Dendritic cell treated with granulocyte-macrophage colony-stimulating factor and Interleukin-4, amounts not matched to agents 40 ng/mL and 50 ng/mL, for 4 days (primary cell): Measurements from ENCODE around the gene APBA2.

Experiments
- H3K27ac Mint-ChIP-seq: one replicate; pipeline ENCODE4 v1.8.0; 2022; ENCODE audit warnings: mild to moderate bottlenecking, mixed read lengths
- H3K27me3 Mint-ChIP-seq: one replicate; pipeline ENCODE4 v1.8.0; 2022; ENCODE audit warnings: mild to moderate bottlenecking, mixed read lengths
- H3K36me3 Mint-ChIP-seq: one replicate; pipeline ENCODE4 v1.8.0; 2022; ENCODE audit warnings: low read depth, mixed read lengths
- H3K4me1 Mint-ChIP-seq: one replicate; pipeline ENCODE4 v1.8.0; 2022; ENCODE audit warnings: low read depth, mixed read lengths
- H3K4me3 Mint-ChIP-seq: one replicate; pipeline ENCODE4 v1.8.0; 2022; ENCODE audit warnings: mild to moderate bottlenecking, moderate library complexity, mixed read lengths
- H3K9me3 Mint-ChIP-seq: one replicate; pipeline ENCODE4 v1.8.0; 2022; ENCODE audit warnings: mixed read lengths
- intact Hi-C: fragments of 100-400 bp; cut with micrococcal nuclease; formaldehyde crosslinking; loops from one replicate; pipeline ENCODE4 v1.15.0; 2022

APBA2 gene

DNA sequence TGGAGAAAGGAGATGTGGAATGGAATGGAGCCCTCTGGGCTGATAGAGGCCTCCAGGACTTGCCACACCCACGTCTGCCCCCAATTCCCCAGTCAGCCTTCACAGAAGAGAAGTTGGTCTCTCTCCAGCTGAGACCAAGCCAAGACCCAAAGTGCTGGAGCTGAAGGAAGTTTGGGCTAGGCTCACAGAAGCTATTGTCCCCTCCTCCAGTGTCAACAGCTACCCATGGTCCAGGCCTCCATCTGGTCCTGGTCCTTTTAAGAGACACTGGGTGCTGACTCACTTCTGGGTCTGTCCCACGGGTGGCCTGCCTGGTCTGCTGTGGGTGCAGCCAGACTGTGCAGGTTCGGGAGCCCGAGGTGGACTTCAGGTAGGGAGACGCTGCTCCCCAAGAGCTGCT, 179.8 kb downstream of the APBA2 start:
- Mint-ChIP-seq H3K36me3 (no peaks in the 10 kb centered on the region), H3K27ac (no peak overlapping the region), H3K27me3 (no peaks in the 10 kb centered on the region), H3K4me1 (no peaks in the 10 kb centered on the region), H3K9me3 (no peaks in the 10 kb centered on the region), H3K4me3 (no peak overlapping the region)
- intact Hi-C loops, result no loop called here

DNA sequence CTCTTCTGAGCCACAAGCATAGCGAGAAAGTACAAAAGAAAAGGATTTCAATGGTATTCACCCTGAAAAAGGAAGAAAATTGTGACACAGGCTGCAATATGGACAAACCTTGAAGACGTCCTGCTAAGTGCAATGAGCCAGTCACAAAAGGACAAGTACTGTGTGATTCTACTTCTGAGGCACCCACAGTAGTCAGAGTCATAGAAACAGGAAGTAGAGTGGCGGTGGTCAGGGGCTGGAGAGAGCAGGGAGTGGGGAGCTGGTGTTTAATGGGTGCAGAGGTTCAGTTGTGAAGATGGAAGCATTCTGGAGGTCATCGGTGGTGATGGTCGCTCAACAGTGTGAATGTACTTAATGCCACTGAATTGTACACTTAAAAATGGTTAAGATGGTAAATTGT, 180.5 kb downstream of the APBA2 start:
- Mint-ChIP-seq H3K27ac (no peak overlapping the region), H3K4me3 (no peak overlapping the region), H3K36me3 (no peaks in the 10 kb centered on the region), H3K4me1 (no peaks in the 10 kb centered on the region), H3K27me3 (no peaks in the 10 kb centered on the region), H3K9me3 (no peaks in the 10 kb centered on the region)
- intact Hi-C loops, result no loop called here

DNA sequence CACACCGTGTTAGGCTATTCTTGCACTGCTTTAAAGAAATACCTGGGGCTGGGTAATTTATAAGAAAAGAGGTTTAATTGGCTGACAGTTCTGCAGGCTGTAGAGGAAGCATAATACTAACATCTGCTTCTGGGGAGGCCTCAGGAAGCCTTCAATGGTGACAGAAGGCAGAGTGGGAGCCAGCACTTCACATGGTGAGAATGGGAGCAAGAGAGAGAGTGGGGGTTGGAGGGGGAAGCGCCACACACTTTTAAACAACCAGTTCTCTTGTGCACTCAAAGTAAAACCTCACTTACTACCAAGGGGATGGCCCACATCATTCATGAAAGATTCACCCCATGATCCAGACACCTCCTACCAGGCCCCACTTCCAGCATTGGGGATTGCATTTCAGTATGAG, 181.1 kb downstream of the APBA2 start:
- intact Hi-C loops, result no loop called here
- no peak overlapping the region for H3K4me3 Mint-ChIP-seq
- H3K4me1 Mint-ChIP-seq, result no peaks in the 10 kb centered on the region
- no peaks in the 10 kb centered on the region for H3K9me3 Mint-ChIP-seq
- no peaks in the 10 kb centered on the region for H3K27me3 Mint-ChIP-seq
- H3K36me3 Mint-ChIP-seq, result no peaks in the 10 kb centered on the region
- no peak overlapping the region for H3K27ac Mint-ChIP-seq

DNA sequence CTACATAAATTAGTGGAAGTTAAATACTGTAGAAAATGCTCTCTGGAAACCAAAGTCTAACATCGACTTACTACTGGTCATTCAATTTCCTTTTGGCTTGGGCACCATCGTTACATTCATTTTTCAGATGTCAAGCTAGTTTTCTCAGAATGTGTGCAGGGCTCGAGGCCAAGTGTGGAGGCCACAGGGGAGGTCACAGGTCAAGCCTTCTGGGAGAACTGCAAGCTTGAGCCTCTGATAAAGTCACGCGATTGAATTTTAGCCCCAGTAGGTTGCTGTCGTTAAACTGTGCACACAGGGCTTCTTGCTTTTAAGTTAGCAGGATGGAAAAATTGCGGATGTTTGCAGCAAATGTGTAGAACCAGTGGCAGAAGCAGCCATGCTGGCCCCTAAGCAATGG, 182.2 kb downstream of the APBA2 start:
- no peaks in the 10 kb centered on the region for H3K4me1 Mint-ChIP-seq

DNA sequence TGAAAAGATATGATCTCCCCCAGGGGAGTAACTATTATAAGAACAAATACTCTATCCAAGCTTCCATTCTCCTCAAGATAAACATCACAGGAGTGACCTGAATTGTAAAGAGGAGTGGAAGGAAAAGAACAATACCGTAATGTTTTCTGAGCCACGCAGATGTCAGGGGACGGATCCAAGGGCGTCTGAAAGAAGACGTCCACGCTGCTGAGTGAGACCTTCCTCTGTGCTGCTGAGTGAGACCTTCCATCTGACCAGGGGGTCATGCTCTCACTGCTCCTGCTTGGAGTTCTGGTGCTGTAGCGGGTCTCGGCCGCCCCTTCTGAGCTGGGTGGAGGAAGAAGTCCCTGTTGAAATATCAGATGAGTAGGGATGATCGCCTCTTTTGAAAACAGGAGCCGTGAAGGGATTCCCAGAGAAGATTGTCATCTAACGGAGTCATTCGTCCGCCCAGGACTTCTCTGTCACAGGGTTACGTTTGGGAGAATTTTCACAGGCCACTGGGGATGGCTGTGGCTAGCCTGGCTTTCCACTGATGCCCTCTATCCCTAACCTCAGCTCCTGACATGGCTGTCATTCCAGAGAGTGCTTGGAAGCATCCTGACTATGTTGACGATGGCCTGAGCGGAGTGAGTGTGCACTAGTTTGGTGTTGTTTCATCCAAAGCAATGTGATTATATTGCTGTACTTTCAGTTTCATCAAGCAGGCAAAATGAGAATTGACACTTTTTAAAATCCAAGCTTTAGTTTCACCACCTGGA, 184.9 kb downstream of the APBA2 start:
- Mint-ChIP-seq H3K27ac (no peak overlapping the region), H3K9me3 (no peaks in the 10 kb centered on the region), H3K27me3 (no peaks in the 10 kb centered on the region), H3K36me3 (no peaks in the 10 kb centered on the region), H3K4me3 (no peak overlapping the region), H3K4me1 (no peaks in the 10 kb centered on the region)
- intact Hi-C loops, result no loop called here

More for the DNA sequence above, 182.2 kb downstream of the APBA2 start:
- Mint-ChIP-seq H3K36me3 (no peaks in the 10 kb centered on the region), H3K9me3 (no peaks in the 10 kb centered on the region), H3K4me3 (no peak overlapping the region), H3K27ac (no peak overlapping the region), H3K27me3 (no peaks in the 10 kb centered on the region)
- intact Hi-C loops, result no loop called here

DNA sequence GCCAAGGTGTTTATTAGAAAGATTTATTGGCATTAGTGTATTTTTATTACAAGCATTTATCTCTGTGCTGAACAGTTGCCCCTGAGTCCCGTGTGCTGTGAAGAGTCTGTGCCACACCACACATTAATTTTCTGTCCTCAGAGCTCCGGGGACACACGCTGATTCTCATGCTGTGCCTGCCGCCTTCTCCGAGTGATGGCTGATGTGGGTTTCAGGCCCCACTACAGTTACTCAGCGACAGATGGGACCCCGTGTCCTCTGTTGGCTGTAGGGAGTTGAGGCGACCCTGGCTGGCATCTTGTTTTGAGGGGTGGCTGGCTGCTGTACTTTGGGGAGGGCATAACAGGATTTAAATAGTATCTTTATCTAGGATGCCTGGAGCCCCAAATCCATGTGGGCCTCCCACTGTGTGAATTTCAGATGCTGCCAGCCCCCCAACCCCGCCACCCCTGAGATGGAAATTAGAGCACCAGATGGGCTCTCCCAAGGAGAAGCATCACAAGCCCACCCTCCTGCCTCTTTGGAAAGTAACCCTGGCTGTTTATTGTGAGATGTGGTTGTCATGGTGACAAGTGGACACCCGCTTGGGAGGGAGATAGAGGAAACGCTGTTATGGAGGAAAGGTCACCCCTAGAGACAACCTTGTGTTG, 185.6 kb downstream of the APBA2 start:
- H3K36me3 Mint-ChIP-seq, result no peaks in the 10 kb centered on the region
- no peaks in the 10 kb centered on the region for H3K4me1 Mint-ChIP-seq
- H3K9me3 Mint-ChIP-seq, result no peaks in the 10 kb centered on the region
- no peak overlapping the region for H3K27ac Mint-ChIP-seq
- no peaks in the 10 kb centered on the region for H3K27me3 Mint-ChIP-seq
- intact Hi-C loops, result no loop called here
- no peak overlapping the region for H3K4me3 Mint-ChIP-seq

DNA sequence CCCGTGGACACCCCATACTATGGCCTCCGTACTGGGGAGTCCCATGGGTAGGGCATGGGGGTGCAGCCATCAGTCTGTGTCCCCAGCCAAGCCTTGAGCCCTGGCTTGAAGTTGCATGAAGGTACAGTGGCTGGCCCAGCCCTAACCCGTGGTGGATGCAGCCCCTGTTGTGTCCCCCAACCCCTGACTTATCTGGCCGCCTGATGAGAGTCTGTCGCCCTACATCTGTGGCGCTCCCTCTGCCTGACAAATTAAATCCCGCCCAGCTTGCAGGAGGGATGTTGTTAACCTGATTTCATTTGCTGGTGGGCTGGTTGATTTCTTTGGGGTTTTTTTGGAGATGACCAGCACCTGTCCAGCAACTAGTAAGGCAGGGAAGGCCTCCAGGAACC, 186.1 kb downstream of the APBA2 start:
- Mint-ChIP-seq H3K9me3 (no peaks in the 10 kb centered on the region), H3K36me3 (no peaks in the 10 kb centered on the region), H3K4me3 (no peak overlapping the region), H3K4me1 (no peaks in the 10 kb centered on the region), H3K27me3 (no peaks in the 10 kb centered on the region), H3K27ac (no peak overlapping the region)
- intact Hi-C loops, result no loop called here

DNA sequence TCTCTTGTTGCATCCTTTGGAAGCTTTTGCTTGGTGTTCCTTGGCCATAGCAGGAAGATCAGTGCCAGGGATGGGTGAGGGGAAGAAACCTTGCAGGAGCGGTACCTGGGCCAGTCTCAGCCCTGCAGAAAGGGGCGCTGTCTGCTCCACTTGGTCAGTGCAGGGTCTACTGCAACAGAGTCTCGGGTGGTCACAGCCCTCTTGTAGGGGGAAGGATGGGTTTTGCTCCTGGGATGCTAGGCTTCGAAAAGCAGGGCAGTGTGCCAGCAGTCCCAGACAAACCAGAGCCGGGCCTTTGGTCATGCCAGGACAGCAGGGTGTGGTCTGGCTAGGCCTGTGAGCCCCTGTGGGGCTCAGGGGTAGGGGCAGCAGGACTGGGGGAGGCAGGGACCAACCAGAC, 186.7 kb downstream of the APBA2 start:
- intact Hi-C loops, result no loop called here
- Mint-ChIP-seq H3K9me3 (no peaks in the 10 kb centered on the region), H3K27ac (no peak overlapping the region), H3K4me3 (no peak overlapping the region), H3K4me1 (no peaks in the 10 kb centered on the region), H3K36me3 (no peaks in the 10 kb centered on the region), H3K27me3 (no peaks in the 10 kb centered on the region)

DNA sequence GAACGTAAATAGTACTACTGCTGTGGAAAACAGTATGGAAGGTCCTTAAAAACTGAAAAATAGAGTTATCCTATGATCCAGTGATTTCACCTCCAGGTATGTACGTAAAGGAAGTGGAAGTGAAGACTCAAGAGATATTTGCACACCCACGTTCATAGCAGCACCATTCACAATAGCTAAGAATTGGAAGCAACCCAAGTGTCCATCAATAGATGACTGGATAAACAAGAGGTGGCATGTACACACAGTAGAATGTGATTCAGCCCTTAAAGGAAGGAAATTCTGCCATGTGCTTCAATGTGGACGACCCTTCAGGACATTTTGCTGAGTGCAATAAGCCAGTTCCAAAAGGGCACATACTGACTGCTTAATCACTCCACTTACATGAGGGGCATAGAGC, 188.3 kb downstream of the APBA2 start:
- no peaks in the 10 kb centered on the region for H3K4me1 Mint-ChIP-seq
- H3K9me3 Mint-ChIP-seq, result no peaks in the 10 kb centered on the region
- no peaks in the 10 kb centered on the region for H3K27me3 Mint-ChIP-seq
- no peaks in the 10 kb centered on the region for H3K36me3 Mint-ChIP-seq
- no peak overlapping the region for H3K4me3 Mint-ChIP-seq
- intact Hi-C loops, result no loop called here
- H3K27ac Mint-ChIP-seq, result no peak overlapping the region

DNA sequence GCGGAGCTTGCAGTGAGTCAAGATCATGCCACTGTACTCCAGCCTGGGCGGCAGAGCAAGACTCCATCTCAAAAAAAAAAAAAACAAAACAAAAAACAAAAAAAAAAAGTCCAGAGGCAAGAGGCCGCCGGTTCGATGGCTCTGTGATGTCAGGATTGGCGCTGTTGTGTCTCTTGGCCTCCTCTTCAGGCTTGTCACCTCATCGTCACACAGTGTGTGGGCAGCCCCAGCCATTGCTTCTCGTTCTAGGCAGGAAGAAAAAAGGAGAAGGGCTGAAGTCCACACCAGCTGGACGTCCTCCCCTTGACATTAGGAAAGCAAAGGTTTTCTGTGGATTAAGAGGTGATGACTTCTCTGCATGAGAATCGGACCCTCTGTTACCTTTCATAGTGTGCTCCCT, 192.8 kb downstream of the APBA2 start:
- Mint-ChIP-seq H3K27me3 (no peaks in the 10 kb centered on the region), H3K9me3 (no peaks in the 10 kb centered on the region), H3K4me3 (no peak overlapping the region), H3K27ac (no peak overlapping the region), H3K36me3 (no peaks in the 10 kb centered on the region), H3K4me1 (no peaks in the 10 kb centered on the region)
- intact Hi-C loops, result no loop called here

DNA sequence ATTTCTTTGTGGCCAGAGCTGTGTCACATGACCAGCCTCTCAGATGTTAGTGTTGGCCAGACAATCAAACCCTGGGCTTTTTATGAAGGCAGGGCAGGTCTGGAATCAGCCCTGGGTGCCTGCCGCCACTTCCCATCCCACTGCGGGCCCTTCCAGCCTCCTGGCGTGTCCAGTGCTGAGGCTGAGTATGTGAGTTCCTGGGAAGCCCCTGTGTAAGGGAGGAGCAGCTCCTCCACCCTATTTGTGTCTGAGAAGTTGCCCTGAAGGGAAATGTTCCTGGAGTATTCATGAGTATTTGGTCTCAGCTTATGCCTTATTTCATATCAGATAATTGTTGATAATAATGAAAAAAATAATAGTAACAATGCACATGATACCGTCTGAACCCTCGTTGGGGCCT, 193.7 kb downstream of the APBA2 start:
- Mint-ChIP-seq H3K36me3 (no peaks in the 10 kb centered on the region), H3K4me1 (no peaks in the 10 kb centered on the region), H3K9me3 (no peaks in the 10 kb centered on the region), H3K4me3 (no peak overlapping the region), H3K27me3 (no peaks in the 10 kb centered on the region), H3K27ac (no peak overlapping the region)
- intact Hi-C loops, result no loop called here

DNA sequence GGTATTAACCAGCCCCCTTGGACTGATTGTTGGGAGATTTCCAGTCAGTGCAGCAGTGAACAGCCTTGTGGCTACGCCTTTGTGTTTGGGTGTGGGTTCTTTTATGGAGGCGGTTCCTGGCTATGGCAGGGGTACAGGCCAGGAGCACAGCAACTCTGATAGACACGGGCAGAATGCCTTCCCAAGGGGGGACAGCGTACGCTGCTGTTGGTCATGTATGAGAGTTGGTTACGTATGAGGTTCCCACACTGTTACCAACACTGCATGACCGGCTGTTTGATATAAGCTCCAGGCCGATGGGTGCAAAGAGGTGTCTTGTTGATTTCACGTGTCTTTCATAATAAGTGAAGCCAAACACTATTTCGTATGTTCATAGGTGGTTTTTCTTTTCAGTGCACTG, 196.0 kb downstream of the APBA2 start:
- H3K9me3 Mint-ChIP-seq, result no peaks in the 10 kb centered on the region
- H3K4me3 Mint-ChIP-seq, result no peak overlapping the region
- no peaks in the 10 kb centered on the region for H3K27me3 Mint-ChIP-seq
- H3K4me1 Mint-ChIP-seq, result no peaks in the 10 kb centered on the region
- intact Hi-C loops, result no loop called here
- H3K36me3 Mint-ChIP-seq, result no peaks in the 10 kb centered on the region
- no peak overlapping the region for H3K27ac Mint-ChIP-seq

DNA sequence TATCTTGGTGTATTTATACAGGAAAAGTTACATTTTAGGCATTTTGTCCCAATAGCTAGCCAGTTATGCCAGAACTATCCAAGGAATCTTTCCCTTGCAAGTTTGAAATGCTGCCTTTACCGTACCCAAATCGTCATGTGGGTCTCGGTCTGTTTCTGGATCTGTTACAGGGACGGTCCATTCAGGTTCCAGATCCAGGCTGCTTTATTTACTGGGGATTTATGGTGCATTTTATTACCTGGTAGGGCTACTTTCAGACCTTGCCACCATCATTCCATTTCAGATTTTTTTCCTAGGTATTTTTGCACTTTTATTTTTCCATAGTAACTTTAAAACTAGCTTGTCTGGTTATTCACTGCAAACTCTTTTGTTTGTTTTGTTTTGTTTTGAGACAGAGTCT, 197.4 kb downstream of the APBA2 start:
- no peak overlapping the region for H3K4me3 Mint-ChIP-seq
- H3K27ac Mint-ChIP-seq, result no peak overlapping the region
- no peaks in the 10 kb centered on the region for H3K27me3 Mint-ChIP-seq
- intact Hi-C loops, result no loop called here
- H3K4me1 Mint-ChIP-seq, result no peaks in the 10 kb centered on the region
- no peaks in the 10 kb centered on the region for H3K36me3 Mint-ChIP-seq
- no peaks in the 10 kb centered on the region for H3K9me3 Mint-ChIP-seq

DNA sequence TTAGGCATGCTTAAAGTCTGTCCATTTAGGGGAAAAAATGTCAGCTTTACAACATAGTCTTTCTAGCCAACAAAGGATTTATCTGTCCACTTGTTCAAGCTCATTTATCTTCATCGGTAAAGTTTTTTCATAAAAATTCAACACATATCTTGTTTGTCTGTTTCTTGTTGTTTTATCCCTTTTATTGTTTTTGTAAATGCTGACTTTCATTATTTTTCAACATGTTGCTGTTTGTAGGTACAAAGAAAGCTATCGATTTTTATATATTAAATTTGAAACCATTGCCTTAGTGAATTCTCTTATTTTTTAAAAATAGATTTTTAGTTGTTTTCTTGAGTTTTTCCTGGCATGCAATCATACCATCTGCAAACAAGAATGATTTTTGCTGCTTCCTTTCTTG, 198.1 kb downstream of the APBA2 start:
- intact Hi-C loops, result no loop called here
- H3K4me1 Mint-ChIP-seq, result no peaks in the 10 kb centered on the region
- no peaks in the 10 kb centered on the region for H3K27me3 Mint-ChIP-seq
- H3K36me3 Mint-ChIP-seq, result no peaks in the 10 kb centered on the region
- H3K4me3 Mint-ChIP-seq, result no peak overlapping the region
- no peak overlapping the region for H3K27ac Mint-ChIP-seq
- no peaks in the 10 kb centered on the region for H3K9me3 Mint-ChIP-seq

DNA sequence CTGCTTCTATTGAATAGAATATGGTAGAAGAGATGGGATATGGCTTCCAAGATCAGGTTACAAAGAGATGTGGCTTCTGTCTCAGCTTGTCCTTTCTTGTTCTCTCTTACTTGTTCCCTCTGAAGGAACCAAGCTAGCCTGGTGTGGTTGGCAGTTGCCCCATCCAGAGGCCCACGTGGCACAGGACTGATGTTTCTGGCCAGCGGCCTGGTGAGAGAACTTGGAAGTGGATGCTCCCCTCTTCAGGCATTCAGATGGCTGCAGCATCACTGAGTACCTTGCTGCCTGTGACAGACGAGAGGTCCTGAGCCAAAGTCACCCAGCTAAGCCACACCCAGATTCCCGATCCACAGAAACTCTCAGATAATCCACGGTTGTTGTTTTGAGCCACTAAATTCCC, 200.2 kb downstream of the APBA2 start:
- H3K9me3 Mint-ChIP-seq, result no peaks in the 10 kb centered on the region
- H3K27me3 Mint-ChIP-seq, result no peaks in the 10 kb centered on the region
- H3K4me3 Mint-ChIP-seq, result no peak overlapping the region
- intact Hi-C loops, result no loop called here
- no peak overlapping the region for H3K27ac Mint-ChIP-seq
- H3K36me3 Mint-ChIP-seq, result no peaks in the 10 kb centered on the region
- no peaks in the 10 kb centered on the region for H3K4me1 Mint-ChIP-seq
